Naive B cell (primary cell): ENCODE results near the gene PIGU. TPM values are rescaled to one million over a fixed set of nuclear protein-coding genes. Genes with fewer than 3 reads are reported as not detected.
A peak's percentile ranks its signal among the peaks of the same experiment; 100 is the strongest.
"Not testable (repeated sequence)": the region's sequence is repeated elsewhere in the genome, so short reads cannot be mapped to it uniquely, and the experiment has no call there.

Experiments
- ATAC-seq, 2 donors: fragments of 150-1000 bp; cut with Tn5 transposase; 2 replicates each; pipeline ENCODE4 v1.10.0; 2021; ENCODE audit warnings: low read depth in 2 of 2, mild to moderate bottlenecking in 2 of 2, moderate library complexity in 2 of 2
- DNase-seq: peaks from one replicate; pipeline ENCODE4 v3.0.0; 2022
- H3K27ac Mint-ChIP-seq, 6 donors: one replicate each; pipeline ENCODE4 v1.8.0; 2020 to 2022; ENCODE audit warnings: mild to moderate bottlenecking in 6 of 6, mixed read lengths in 6 of 6, moderate library complexity in 5 of 6, inconsistent platforms in 2 of 6
- H3K27me3 Mint-ChIP-seq, 3 donors: one replicate each; pipeline ENCODE4 v1.8.0; 2021 to 2022; ENCODE audit warnings: mixed read lengths in 3 of 3, mild to moderate bottlenecking in 1 of 3
- H3K36me3 Mint-ChIP-seq, 2 donors: one replicate each; pipeline ENCODE4 v1.8.0; 2020 to 2022; ENCODE audit warnings: mixed read lengths in 2 of 2, inconsistent platforms in 1 of 2, mild to moderate bottlenecking in 1 of 2
- H3K4me1 Mint-ChIP-seq, 3 donors: one replicate each; pipeline ENCODE4 v1.8.0; 2020 to 2022; ENCODE audit warnings: mixed read lengths in 3 of 3, inconsistent platforms in 1 of 3, mild to moderate bottlenecking in 1 of 3, moderate library complexity in 1 of 3
- H3K4me3 Mint-ChIP-seq, 8 donors: one replicate each; pipeline ENCODE4 v1.8.0; 2020 to 2022; ENCODE audit warnings: mild to moderate bottlenecking in 8 of 8, mixed read lengths in 8 of 8, moderate library complexity in 8 of 8, inconsistent platforms in 2 of 8
- H3K9me3 Mint-ChIP-seq, 7 donors: one replicate each; pipeline ENCODE4 v1.8.0; 2020 to 2022; ENCODE audit warnings: mixed read lengths in 7 of 7, mild to moderate bottlenecking in 5 of 7, inconsistent platforms in 2 of 7, moderate library complexity in 1 of 7
- polyA plus RNA-seq, 6 donors: library from polyadenylated mRNA; unstranded; fragments of 300-500 nt; fragmentation: Illumina TruSeq; gene quantifications; one replicate each; pipeline ENCODE4 v1.2.3, GENCODE V29; 2021; ENCODE audit warnings: low read depth in 6 of 6

Gene PIGU
- polyA plus RNA-seq, 6 donors from 2014 or later = 14.4 to 24.3 (median 22.5) TPM

- ATAC-seq (no peak), DNase-seq (no peak)
- Mint-ChIP-seq H3K9me3 (peaks cover 0 to 11% (median 5%) of the 10 kb centered on the region in 7 donors), H3K27ac (peak overlapping the region in 1 of 6 donors; percentile 33), H3K27me3 (no peaks in the 10 kb centered on the region), H3K4me1 (peaks cover 10 to 30% (median 20%) of the 10 kb centered on the region in 3 donors), H3K4me3 (no peak overlapping the region), H3K36me3 (peaks cover 37% of the 10 kb centered on the region in 2 donors)
Observed at GRCh38 chr20:34621036-34621343, 55.9 kb downstream of the PIGU start.

GRCh38 chr20:34618676-34619075 lies 58.2 kb downstream of the PIGU start:
- H3K36me3 Mint-ChIP-seq = peaks cover 34 to 37% of the 10 kb centered on the region in 2 donors
- H3K27ac Mint-ChIP-seq = peak overlapping the region in 4 of 6 donors; percentile 39 to 92 (median 68)
- H3K4me3 Mint-ChIP-seq = peak overlapping the region in 1 of 8 donors; percentile 10
- peaks cover 10 to 30% (median 20%) of the 10 kb centered on the region in 3 donors for H3K4me1 Mint-ChIP-seq
- peaks cover 0 to 11% (median 5%) of the 10 kb centered on the region in 7 donors for H3K9me3 Mint-ChIP-seq
- H3K27me3 Mint-ChIP-seq = no peaks in the 10 kb centered on the region
- DNase-seq (no peak), ATAC-seq (no peak)

- peaks cover 0 to 16% (median 5%) of the 10 kb centered on the region in 7 donors for H3K9me3 Mint-ChIP-seq
- ATAC-seq, DNase-seq, H3K27me3 Mint-ChIP-seq, H3K4me3 Mint-ChIP-seq: not testable (repeated sequence)
- peaks cover 36% of the 10 kb centered on the region in 2 donors for H3K36me3 Mint-ChIP-seq
- peak overlapping the region in 1 of 6 donors; percentile 16 for H3K27ac Mint-ChIP-seq
- peaks cover 6 to 22% (median 13%) of the 10 kb centered on the region in 3 donors for H3K4me1 Mint-ChIP-seq
Observed at GRCh38 chr20:34616913-34617312, 60.0 kb downstream of the PIGU start.

- Mint-ChIP-seq H3K9me3 (peaks cover 0 to 20% (median 8%) of the 10 kb centered on the region in 7 donors), H3K4me3 (no peak overlapping the region), H3K4me1 (peaks cover 11 to 19% (median 16%) of the 10 kb centered on the region in 3 donors), H3K27ac (no peak overlapping the region), H3K27me3 (no peaks in the 10 kb centered on the region), H3K36me3 (peaks cover 25 to 26% of the 10 kb centered on the region in 2 donors)
- ATAC-seq (no peak), DNase-seq (no peak)
Observed at GRCh38 chr20:34615477-34615876, 61.4 kb downstream of the PIGU start.

DNA sequence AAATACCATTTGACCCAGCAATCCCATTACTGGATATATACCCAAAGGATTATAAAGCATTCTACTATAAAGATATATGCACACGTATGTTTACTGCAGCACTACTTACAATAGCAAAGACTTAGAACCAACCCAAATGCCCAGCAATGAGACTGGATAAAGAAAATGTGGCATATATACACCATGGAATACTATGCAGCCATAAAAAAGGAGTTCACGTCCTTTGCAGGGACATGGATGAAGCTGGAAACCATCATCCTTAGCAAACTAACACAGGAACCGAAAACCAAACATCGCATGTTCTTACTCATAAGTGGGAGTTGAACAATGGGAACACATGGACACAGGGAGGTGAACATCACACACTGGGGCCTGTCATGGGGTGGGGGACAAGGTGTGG lies 64.9 kb downstream of the PIGU start:
- peaks cover 0 to 19% (median 8%) of the 10 kb centered on the region in 7 donors for H3K9me3 Mint-ChIP-seq
- H3K36me3 Mint-ChIP-seq = peaks cover 21 to 26% of the 10 kb centered on the region in 2 donors
- H3K4me1 Mint-ChIP-seq = peaks cover 13 to 23% (median 23%) of the 10 kb centered on the region in 3 donors
- ATAC-seq, H3K4me3 Mint-ChIP-seq, H3K27me3 Mint-ChIP-seq, H3K27ac Mint-ChIP-seq, DNase-seq: not testable (repeated sequence)

DNA sequence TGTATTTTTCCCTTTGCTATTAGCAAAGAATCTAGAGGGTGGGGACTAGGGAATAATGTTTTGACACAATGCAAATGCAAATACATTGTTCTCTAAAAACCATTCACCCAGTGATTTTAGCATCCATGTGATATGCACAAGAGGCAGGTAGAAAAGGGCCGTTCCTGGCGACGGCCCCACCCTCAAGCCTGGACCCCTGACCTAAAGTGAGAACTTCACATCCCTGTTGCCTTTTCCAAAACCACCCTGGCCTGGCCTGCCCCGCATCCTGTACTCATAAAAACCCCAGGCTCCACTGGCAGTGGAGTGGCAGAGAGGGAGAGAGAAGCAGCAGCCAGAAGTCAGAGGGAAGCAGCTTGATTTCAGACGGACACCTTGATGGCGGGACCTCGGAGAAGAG lies 69.8 kb downstream of the PIGU start:
- H3K4me3 Mint-ChIP-seq = no peak overlapping the region
- peaks cover 11 to 14% of the 10 kb centered on the region in 2 donors for H3K36me3 Mint-ChIP-seq
- no peak overlapping the region for H3K27ac Mint-ChIP-seq
- no peaks in the 10 kb centered on the region for H3K27me3 Mint-ChIP-seq
- no peak for ATAC-seq
- H3K4me1 Mint-ChIP-seq = peaks cover 13 to 23% (median 23%) of the 10 kb centered on the region in 3 donors
- peaks cover 0 to 14% (median 8%) of the 10 kb centered on the region in 7 donors for H3K9me3 Mint-ChIP-seq
- no peak for DNase-seq

DNA sequence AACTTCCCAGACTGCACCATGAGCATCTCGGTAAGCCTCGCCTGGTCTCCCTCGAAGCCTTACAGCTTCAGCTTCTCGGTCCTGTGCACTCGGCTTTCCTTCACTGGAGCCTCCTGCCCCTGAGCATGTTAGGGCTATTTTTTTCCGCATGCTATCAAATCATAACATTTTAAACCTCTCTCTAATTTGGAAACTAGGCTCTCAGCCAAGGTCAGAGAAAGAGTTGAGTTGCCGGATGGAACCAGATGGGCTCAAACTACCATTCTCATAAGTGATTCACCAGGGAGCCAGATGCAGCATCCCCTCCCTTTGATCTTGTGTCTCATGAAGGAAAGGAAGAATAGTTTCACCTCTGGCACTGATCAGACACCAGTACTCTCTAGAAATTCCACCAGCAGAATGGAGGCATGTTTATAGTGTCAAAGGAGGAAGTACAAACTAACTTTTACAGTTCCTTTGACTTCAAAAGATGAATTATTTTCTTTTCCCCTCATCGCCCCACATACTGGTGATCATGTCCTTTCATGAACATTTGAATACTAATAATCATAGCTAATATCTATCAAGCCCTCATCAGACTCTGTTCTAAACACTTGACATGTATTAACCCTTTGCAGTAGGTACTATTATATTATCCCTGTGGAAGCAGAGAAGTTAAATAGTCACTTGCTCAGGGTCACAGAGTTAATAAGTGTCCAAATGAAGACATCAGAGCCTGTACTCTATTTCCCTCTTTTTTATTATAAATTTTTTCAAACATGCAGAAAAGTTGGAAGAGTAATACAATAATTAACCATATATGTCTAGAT lies 71.7 kb downstream of the PIGU start:
- peak overlapping the region in 1 of 6 donors; percentile 77 for H3K27ac Mint-ChIP-seq
- peaks cover 0 to 7% (median 5%) of the 10 kb centered on the region in 7 donors for H3K9me3 Mint-ChIP-seq
- H3K27me3 Mint-ChIP-seq = no peaks in the 10 kb centered on the region
- ATAC-seq (no peak), DNase-seq (no peak)
- H3K4me1 Mint-ChIP-seq = peaks cover 11 to 15% (median 13%) of the 10 kb centered on the region in 3 donors
- H3K4me3 Mint-ChIP-seq = no peak overlapping the region
- peaks cover 8 to 10% of the 10 kb centered on the region in 2 donors for H3K36me3 Mint-ChIP-seq

DNA sequence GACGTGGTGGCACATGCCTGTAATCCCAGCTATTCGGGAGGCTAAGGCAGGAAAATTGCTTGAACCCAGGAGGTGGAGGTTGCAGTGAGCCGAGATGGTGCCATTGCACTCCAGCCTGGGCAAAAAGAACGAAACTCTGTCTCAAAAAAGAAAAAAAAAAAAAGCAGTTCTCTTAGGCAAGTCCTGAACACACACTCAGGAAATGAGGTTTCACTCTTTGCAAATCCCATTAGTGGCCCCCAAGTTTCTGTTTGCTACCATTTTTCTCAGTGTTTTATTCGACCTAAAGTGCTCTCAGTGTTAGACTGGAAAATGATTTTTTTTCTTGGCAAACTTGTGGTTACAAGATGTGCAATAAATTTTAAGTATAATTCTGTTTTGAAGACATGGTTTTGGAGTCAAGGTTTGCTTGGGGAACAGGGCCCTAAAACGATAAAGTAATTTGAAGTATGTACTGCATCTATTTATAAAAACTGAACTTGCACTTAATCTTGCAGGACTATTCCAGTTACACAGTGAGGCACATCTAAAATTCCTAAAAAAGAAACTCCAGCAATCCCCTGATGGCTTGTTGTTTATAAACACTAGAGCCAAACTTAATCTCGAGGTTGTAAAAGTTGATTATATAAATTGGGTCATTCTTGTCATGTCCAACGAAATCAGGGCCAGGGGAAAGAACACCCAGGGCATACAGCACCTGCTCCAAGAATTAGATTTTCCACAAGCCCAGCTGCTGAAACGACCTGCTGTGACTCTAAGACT lies 75.8 kb downstream of the PIGU start:
- no peak for ATAC-seq

DNA sequence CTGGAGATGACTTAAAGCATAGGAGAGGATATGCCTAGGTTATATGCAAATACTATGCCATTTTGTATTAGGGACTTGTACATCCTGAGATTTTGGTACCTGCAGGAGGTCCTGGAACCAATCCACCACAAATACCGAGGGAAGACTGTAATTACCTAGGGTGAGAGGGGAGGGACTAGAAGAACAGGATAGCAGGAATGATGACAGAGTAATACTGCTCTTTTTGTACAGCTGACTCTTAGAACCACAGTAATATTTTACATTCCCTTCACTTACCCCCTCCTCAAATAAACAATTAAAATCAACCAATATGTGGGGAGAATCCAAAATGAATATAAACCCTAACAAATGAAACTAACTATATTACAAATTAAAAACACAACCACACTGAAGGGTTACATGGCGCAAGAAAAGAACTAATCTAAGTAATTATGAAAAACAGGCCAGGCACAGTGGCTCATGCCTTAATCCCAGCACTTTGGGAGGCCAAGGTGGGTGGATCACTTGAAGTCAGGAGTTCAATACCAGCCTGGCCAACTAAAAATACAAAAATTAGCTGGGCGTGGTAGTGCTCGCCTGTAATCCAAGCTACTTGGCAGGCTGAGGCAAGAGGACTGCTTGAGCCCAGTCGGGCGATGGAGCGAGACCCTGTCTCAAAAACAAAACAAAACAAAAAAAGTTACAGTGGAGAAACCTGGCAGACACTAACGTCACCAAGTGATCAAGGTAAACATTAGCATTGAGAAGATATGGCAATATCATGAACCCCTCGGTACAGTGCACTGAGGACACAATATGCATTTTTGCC lies 81.3 kb downstream of the PIGU start:
- Mint-ChIP-seq H3K9me3 (no peaks in the 10 kb centered on the region), H3K36me3 (no peaks in the 10 kb centered on the region), H3K4me3 (no peak overlapping the region), H3K4me1 (peaks cover 0 to 1% (median 0%) of the 10 kb centered on the region in 3 donors), H3K27ac (peak overlapping the region in 2 of 6 donors; percentile 6 to 15), H3K27me3 (no peaks in the 10 kb centered on the region)
- DNase-seq = no peak
- no peak for ATAC-seq

More for the DNA sequence above, 75.8 kb downstream of the PIGU start:
- Mint-ChIP-seq H3K4me3 (no peak overlapping the region), H3K36me3 (no peaks in the 10 kb centered on the region), H3K4me1 (peaks cover 0 to 5% (median 0%) of the 10 kb centered on the region in 3 donors), H3K27ac (peak overlapping the region in 2 of 6 donors; percentile 4 to 76), H3K27me3 (no peaks in the 10 kb centered on the region), H3K9me3 (no peaks in the 10 kb centered on the region)
- no peak for DNase-seq

- no peak overlapping the region for H3K27ac Mint-ChIP-seq
- no peaks in the 10 kb centered on the region for H3K27me3 Mint-ChIP-seq
- peaks cover 0 to 6% (median 4%) of the 10 kb centered on the region in 3 donors for H3K4me1 Mint-ChIP-seq
- no peak for ATAC-seq
- peaks cover 0 to under 1% (median 0%) of the 10 kb centered on the region in 7 donors for H3K9me3 Mint-ChIP-seq
- peak overlapping the region in 1 of 8 donors; percentile 6 for H3K4me3 Mint-ChIP-seq
- DNase-seq = no peak
- peaks cover 0 to 8% of the 10 kb centered on the region in 2 donors for H3K36me3 Mint-ChIP-seq
Observed at GRCh38 chr20:34586488-34587163, 90.3 kb downstream of the PIGU start.

DNA sequence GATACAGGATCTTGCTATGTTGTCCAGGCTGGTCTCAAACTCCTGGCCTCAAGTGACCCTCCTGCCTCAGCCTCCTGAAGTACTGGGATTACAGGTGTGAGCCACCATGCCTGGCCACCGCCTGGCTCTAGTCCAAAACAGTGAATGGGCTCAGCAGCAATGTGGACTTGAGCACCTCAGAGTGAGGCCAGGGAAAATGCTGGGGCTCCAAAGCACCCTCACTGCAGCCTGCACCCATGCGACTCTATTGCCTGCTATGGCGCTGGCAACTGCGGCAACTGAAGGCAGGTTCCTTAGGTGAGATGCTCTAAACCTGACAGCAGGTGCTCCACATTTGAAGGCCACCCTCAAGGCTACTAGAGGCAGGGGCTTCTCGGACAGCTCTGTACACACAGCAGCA lies 91.9 kb downstream of the PIGU start:
- Mint-ChIP-seq H3K27ac (peak overlapping the region in 1 of 6 donors; percentile 22), H3K27me3 (no peaks in the 10 kb centered on the region), H3K9me3 (peaks cover 0 to 9% (median 2%) of the 10 kb centered on the region in 7 donors), H3K36me3 (peaks cover 6 to 15% of the 10 kb centered on the region in 2 donors), H3K4me3 (no peak overlapping the region), H3K4me1 (peaks cover 7 to 21% (median 15%) of the 10 kb centered on the region in 3 donors)
- DNase-seq (no peak), ATAC-seq (no peak)

DNA sequence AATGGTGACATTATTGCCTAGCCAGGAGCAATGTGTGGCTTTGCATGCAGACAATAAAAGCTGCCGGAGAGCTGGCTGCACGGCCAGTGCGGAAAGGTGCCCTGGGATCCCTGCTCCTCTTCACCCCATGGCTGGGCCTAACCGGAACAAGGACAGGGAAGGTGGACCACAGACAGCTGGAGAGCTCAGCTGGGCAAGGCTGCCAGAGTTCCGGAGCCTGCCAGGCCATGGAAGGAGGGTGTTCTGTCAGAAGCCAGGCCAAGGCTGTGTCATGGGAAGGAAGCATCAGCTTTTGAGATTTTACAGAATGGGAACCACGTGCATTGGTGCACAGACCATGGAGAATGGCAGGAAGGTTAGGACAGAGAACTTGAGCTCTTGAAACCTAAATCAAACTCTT lies 93.3 kb downstream of the PIGU start:
- ATAC-seq = no peak
- Mint-ChIP-seq H3K9me3 (peaks cover 0 to 9% (median 2%) of the 10 kb centered on the region in 7 donors), H3K4me3 (no peak overlapping the region), H3K27ac (peak overlapping the region in 1 of 6 donors; percentile 76), H3K4me1 (peaks cover 15 to 32% (median 22%) of the 10 kb centered on the region in 3 donors), H3K27me3 (no peaks in the 10 kb centered on the region), H3K36me3 (peaks cover 14 to 15% of the 10 kb centered on the region in 2 donors)
- no peak for DNase-seq
